Activated CD4-positive, alpha-beta T cell treated with anti-CD3 and anti-CD28 coated beads for 24 hours (primary cell): ENCODE results near the gene TACC3.

ENCODE experiments used
- DNase-seq, 2 donors: peaks; one replicate each; pipeline ENCODE4 v3.0.0-alpha.2; 2020; ENCODE audit warnings: low read depth in 2 of 2

The TACC3 gene

GRCh38 chr4:1703867-1704266 lies 17.5 kb upstream of the TACC3 start:
- DNase-seq, result no peak

DNA sequence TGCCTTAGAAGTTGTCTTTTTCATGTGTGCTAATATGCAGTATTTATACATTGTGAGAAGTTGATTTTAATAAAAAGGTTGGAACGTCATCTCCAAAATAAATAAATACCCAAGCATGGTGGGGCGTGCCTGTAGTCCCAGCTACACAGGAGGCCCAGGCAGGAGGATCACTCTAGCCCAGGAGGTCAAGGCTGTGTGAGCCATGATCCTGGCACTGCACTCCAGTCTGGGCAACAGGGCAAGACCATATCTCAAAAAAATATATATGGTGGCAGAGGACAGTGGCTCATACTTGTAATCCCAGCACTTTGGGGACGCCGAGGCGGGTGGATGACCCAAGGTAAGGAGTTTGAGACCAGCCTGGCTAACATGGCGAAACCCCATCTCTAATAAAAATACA lies 15.6 kb upstream of the TACC3 start:
- no peak for DNase-seq

GRCh38 chr4:1706358-1706757 lies 15.0 kb upstream of the TACC3 start:
- no peak for DNase-seq

DNA sequence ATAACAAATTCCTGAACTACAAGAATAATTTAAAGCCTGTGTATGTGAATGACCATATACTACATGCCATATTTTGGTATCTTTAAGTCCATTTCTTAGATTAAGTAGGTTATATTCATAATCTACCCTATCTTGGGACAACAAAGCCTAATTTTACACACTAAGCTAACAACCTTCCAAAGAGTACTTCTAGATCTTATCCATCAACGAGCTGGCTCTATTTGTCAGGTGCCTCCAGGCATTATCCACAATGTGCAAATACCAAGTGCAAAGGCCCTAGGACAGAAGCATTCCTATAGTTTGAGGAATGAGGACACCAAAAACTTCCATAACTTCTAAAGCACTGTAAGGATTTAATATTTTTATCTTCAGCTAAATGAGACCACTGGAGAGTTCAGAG lies 12.7 kb upstream of the TACC3 start:
- DNase-seq, result no peak

DNA sequence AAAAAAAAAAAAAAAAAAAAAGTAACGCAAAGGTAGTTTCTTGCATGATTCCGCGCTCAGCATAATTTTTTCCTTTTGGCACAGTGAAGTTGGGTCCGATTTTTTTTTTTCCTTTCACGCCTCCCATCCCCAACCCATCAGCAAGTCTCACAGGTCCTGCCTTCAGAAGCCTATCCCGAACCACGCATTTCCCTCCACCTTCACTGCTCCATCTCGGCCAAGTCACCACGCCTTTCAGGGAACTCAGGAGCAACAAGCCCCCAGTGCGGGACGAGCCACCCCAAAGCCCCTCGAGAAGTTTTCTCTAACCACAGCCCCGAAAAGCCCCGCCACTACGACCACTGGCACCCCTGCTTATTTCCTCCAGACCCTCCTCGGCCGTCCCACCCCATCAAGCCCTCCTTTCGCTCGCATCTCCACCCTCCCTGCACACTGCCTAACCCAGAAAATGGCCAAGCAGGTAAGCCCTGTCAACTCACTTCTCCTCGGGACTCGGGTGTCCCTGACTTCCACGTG lies 10.2 kb upstream of the TACC3 start:
- no peak for DNase-seq

- DNase-seq, result no peak
Measured at GRCh38 chr4:1711571-1712215, 9.6 kb upstream of the TACC3 start.

- DNase-seq, result peak; percentile 97 to 98
Measured at GRCh38 chr4:1712216-1713002, 8.9 kb upstream of the TACC3 start, which contains the start of gene SLBP. SLBP (minus strand) TSS chr4:1712319; CDS start chr4:1712188, 131 bp downstream.

DNA sequence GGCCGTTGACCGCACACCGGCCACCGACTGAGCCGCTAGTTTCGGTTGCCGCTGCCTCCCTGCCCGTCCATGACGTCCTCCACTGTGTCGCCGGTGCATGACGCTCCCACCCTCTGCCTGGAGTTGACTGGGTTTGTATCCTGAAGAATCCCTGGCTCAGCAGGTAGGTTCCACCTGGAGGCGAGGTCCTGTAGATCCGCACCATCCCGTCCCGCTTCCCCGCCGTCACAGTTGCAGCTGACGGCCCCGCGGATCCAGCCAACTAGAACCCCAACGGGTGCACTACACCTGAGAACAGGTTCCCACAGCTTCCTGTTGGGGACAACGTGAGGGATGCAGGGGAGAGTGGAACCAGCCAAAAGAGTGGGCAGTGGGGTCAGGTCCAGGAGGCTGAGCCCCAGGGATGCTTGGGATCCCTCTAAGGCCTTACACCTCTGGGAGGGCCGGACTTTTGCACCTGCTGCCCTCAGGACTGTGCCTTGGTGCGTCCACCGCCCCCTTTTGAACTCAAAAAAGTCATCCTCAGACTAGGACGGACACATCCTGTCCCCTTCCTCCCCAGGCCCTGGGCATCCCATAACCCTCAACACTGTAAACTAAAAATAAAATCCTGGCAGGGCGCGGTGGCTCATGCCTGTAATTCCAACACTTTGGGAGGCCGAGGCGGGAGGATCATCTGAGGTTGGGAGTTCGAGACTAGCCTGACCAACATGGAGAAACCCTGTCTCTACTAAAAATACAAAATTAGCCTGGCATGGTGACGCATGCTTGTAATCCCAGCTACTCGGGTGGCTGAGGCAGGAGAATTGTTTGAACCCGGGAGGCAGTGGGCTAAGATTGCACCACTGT lies 8.1 kb upstream of the TACC3 start:
- no peak for DNase-seq

GRCh38 chr4:1714303-1715001 lies 6.9 kb upstream of the TACC3 start:
- DNase-seq, result no peak

DNA sequence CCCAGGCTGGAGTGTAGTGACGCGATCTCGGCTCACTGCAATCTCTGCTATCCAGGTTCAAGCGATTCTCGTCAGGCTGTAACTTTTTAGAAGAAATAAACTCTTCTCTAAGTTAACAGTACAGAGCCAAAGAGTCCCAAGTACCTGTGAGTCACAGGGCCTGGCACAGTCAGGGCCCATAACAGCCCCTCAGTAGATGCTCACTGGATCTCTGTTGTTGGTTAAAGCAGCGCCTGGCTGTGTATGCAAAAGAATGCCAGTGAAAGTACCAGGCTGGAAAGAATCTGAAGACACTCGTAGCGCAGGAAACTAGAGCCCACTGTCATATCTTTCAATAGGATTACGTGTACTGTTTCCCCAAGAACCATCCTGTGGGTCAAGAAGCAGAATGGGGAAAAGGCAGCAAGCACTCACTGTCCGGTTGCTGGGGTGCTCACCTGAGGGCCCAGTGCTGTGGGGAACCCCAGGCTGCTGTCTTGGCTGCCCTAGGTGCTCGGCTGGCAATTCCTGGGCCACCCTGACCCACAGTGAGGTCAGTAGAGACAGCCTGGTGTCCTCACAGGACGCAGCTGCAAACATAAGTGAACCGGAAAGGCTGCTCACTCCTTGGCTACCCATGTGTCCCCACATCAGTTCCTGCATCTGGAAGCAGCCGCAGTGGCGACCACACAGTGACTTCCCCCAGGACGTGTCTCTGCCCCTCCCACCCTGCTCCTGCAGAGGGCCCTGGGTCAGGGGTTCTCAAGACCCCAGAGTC lies 6.1 kb upstream of the TACC3 start:
- no peak for DNase-seq

DNA sequence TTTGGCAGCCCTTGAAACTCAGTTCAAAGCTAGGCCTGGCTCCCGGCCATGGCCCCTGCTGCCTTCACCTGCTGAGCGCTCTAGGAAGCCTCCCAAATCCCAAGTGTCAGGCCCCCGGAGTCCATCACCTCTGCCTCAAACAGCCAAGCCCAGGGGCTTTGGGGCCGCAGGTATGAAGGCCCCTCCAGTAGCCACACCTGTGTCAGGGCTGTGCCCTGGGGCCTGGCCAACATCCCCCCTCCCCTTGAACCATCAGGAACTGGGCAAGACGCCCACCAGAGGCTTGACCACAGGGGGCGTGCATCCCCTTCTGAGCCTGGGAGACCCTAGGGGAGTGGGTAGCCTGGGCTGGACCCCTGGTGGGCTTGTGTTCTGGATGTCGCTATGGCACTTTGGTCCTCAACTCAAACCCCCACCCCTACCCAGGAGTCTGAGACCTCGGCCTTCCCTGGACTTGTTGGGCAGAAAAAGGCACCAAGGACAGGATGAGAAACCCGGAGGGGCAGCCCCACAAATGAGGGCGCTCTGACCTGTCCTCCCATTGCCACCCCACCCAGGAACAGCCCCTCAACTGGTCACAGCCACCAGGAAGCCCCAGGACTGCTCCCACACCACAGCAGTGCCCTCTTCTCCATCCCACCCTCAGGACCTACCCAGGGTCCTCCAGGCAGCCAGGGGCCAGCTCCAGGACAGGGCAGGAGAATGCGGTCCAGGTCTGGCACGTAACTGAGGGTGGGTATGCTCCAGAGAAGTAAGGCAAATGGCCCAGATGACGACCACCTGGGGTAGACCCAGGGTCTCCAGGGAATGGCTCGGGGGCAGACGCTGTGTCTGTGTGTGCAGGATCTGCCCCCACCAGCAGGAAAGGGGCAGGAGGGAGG lies 5.0 kb upstream of the TACC3 start:
- DNase-seq, result no peak

DNA sequence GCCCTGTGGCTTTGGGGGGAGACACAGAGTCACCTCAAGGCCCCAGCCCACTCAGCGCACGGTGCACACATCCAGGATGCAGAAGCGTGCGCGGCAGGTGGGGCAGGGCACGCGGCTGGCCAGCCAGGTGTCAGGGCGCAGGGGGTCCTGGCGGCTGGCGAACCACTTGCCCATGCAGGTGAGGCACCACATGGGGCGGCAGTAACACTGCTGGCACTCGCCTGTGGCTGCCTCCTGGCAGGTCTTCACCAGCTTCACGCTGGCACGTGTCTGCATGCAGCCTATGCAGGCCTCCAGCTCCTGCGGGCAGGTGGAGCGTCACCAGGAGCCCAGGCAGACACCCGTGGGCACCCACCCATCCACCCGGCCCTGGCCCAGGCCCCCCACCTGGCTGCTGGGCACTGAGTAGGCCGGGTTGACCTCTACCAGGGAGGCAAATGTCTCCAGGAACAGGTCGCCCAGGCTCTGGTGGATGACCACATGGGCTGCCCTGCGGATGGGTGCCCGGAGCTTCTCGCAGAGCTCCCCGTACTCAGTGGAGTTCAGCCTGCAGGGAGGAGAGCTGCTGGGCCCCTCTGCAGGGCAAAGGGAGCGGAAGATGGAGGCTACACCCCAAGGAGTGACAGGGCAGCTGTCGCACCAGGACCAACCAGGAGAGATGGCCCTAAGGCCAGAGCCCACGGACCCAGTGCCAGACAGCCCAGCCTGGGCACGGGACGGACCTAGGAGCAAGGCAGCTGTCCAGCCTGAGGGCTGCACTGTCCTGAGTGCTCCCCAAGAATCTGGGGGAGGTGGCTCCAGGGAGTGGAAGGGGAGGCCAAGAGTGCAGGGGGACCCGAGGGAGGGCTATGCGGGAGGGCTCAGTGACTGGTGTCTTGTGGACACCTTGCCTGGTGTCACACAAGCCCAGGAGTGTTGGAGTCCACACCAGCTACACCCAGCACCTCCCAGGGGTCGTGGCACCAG lies 3.9 kb upstream of the TACC3 start:
- DNase-seq, result no peak

DNA sequence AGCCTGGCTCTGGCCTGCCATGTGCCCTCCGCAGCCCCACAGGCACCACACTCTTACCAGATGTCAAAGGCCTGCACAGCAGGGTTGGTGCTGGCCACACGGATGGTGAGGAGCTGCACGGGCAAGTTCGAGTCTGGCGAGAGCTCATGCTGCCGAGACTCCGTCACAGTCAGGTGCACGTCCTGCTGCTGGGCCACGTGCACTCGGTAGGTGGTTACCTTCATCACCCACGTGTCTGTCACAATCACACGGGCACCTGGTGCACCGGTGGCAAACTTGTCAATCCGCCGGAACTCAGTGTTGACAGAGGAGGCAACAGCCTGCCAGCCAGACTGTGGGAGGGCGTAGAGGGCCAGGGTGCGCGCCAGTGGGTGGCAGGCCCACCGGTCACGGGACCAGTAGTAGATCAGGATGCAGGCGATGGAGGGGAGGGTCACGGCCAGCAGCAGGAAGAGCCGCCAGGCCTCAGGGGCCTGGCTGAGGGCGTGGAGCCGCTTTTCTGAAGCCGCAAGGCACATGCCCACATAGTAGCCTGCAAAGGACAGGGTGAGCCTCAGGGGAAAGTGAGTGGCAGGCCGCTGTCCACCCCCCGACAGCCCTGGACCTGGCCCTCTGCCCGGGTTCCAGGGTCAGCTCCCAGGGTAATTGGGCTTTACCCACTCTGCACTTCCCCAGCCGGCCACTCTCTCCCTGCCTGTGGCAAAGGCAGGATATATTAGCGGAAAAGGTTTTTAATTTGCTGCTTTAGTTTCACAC lies 3.0 kb upstream of the TACC3 start:
- DNase-seq, result no peak

GRCh38 chr4:1720163-1720983 lies 948 bp upstream of the TACC3 start:
- no peak for DNase-seq

DNA sequence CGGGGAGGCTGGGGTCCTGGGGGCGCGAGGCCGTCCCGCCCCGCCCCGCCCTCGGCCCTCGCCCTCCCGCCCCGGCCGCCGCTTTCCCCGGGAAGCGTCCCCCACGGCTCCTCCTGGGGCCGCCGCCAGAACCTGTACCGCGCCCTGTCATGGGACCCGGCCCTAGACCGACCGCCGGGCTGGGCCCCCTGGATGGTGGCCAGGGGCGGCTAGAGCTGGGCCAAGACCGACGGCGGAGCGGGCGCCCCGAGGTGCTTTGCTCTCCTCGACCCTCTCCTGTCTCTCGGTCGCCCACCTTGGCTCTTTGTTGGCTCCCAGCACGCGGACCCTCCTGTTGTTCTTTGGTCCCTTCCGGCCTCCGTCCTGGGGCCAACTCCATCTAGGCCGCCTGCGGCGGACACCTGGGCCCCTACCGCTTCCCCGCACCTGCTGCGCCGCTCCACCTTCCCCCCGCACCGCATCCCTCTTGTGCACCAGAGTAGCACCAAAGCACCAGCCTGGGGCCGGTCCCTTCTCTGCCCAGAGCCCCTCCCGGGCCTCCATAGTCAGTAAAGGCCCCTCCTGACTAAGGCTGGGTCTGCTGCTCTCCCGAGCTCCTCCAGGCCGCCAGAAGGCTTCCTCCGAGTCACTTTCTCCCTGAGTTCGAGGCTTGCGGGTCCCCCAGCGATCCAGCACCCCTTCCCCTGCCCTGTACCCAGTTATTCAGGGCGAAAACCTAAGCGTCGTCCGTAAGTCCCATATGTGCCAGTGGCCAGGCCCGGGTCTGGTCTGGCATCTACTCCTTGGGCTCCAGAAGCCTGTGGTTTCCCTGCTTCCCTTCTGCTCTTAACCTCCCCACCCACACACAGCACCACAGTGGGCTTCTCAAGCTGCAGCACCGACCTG lies 587 bp downstream of the TACC3 start:
- no peak for DNase-seq

DNA sequence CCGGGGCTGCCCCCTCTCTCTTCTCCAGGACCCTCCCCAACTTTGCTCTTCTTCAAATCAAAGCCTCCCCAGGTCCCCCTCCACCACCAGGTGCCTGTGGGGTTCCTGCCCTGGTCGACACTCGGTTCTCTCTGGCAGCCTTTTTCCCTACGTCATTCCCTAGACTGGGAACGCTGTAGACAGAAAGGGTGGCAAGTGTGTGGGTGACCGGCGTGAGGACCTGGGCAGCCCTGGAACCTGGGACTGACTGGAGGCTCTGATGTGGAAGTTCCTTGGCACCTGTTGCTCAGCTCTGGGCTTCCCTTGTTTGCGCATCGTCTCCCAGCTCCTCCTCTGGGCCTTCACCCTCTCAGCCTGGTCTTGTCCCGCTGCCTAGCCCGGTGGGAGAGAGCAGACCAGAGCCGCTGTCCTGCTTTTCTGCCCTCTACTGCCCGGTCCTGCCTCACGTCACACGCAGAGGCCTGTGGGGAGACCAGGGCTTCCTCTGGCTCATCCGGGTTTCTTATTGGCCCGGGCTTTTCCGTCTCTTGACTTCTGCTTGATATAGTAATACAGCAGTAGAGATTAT lies 1.3 kb downstream of the TACC3 start:
- DNase-seq, result no peak
